H54 (cell line): ENCODE data around the gene SH3BGRL2.
"Not testable (repeated sequence)": the region's sequence is repeated elsewhere in the genome, so short reads cannot be mapped to it uniquely, and the experiment has no call there.

ENCODE experiments used
- DNase-seq: peaks from one replicate; pipeline ENCODE4 v3.0.0; 2011; ENCODE audit warnings: low spot score, mixed read lengths; ENCODE audit not compliant: insufficient read length
- FAIRE-seq: peaks from 3 replicates; lab custom pipeline; 2011; peaks lifted over from hg19 to GRCh38; lab: Jason Lieb, UNC
- POLR2A ChIP-seq: IDR thresholded peaks from 2 replicates; pipeline ENCODE4 v1.6.1; 2011; ENCODE audit warnings: low read depth, mild to moderate bottlenecking, low read length

SH3BGRL2 gene

DNA sequence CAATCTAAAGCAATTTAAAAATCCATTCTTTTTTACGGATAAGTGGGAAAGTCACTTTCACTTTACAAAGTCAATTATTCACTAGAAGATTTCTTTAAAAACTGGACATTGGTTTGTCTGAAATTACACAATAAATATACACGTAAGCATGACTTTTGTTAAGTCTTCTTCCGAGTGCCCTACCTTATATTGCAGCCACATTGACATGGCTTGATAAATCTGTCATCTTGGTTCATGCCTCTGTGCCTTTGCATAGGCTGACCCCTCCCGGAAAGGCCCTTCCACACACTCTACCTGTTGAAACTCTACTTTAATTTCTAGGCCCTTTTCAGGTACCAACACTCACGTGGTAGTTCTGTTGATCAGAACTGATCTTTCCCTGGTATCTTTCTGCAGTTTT lies 104.1 kb downstream of the SH3BGRL2 start:
- FAIRE-seq: no peak
- DNase-seq: no peak
- TF ChIP-seq POLR2A: no peak

GRCh38 chr6:79737172-79737571 lies 106.0 kb downstream of the SH3BGRL2 start:
- TF ChIP-seq POLR2A: no peak
- DNase-seq (no peak), FAIRE-seq (no peak)

DNA sequence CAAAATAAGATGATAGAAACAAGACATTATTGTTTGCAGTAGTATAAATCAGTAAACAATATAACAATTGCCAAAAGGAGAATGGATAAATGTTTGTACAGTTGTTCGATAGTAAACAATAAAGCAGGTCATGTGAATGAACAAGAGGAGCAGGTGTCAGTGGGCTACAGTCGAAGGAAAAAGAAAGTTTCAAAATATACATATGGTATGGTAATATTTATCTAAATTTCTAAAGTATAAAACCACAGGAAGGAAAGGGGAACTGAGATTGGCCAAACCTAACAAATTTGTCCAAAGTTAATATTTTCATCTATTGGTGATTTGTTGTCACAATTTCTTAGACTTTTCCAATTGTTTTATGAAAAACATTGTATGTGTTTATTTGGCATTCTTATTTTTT lies 110.9 kb downstream of the SH3BGRL2 start:
- FAIRE-seq: no peak
- TF ChIP-seq POLR2A: no peak
- no peak for DNase-seq

DNA sequence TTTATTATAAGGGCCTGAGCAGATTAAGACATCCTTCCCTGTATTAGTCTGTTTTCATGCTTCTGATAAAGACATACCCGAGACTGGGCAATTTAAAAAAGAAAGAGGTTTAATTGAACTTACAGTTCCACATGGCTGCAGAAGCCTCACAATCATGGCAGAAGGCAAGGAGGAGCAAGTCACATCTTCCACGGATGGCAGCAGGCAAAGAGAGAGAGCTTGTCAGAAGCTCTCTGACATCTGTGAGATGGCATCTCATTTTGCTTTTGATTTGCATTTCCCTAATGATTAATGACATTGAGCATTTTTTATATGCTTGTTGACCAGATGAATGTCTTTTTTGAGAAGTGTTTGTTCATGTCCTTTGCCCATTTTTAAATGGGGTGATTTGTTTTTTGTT lies 114.2 kb downstream of the SH3BGRL2 start:
- not testable (repeated sequence) for DNase-seq, FAIRE-seq

- DNase-seq, FAIRE-seq: not testable (repeated sequence)
Observed at GRCh38 chr6:79746325-79746724, 115.2 kb downstream of the SH3BGRL2 start.

DNA sequence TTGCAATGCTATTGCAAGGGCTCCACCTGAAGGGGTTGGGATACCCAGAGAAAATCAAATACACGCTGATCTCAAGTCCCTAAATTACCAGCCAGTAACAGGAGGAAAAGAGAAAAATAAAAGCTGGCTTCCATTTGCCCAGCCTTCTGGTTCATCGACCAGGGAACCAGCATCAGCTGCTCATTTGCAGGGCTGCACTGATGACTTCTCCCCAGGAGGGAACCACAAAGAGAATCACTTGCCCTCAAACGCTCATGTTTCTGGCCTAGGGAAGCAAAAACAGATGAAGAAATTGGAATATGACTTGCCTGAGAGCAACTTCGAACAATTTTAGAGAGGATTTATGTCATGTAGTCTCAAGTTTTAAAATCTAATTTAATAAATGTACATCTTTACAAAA lies 119.7 kb downstream of the SH3BGRL2 start:
- no peak for FAIRE-seq
- no peak for TF ChIP-seq POLR2A
- no peak for DNase-seq
